G401.6 (cell line): ENCODE measurements around the gene UXS1.
A peak's percentile ranks its signal among the peaks of the same experiment; 100 is the strongest.

Experiments
- FAIRE-seq: peaks from 2 replicates; lab custom pipeline; 2012; peaks lifted over from hg19 to GRCh38; lab: Jason Lieb, UNC

Gene UXS1

GRCh38 chr2:106108351-106108750, 85.8 kb downstream of the UXS1 start:
- no peak for FAIRE-seq

- FAIRE-seq: no peak
Measured at GRCh38 chr2:106107509-106108131, 86.5 kb downstream of the UXS1 start.

GRCh38 chr2:106106622-106107508, 87.2 kb downstream of the UXS1 start:
- no peak for FAIRE-seq

DNA sequence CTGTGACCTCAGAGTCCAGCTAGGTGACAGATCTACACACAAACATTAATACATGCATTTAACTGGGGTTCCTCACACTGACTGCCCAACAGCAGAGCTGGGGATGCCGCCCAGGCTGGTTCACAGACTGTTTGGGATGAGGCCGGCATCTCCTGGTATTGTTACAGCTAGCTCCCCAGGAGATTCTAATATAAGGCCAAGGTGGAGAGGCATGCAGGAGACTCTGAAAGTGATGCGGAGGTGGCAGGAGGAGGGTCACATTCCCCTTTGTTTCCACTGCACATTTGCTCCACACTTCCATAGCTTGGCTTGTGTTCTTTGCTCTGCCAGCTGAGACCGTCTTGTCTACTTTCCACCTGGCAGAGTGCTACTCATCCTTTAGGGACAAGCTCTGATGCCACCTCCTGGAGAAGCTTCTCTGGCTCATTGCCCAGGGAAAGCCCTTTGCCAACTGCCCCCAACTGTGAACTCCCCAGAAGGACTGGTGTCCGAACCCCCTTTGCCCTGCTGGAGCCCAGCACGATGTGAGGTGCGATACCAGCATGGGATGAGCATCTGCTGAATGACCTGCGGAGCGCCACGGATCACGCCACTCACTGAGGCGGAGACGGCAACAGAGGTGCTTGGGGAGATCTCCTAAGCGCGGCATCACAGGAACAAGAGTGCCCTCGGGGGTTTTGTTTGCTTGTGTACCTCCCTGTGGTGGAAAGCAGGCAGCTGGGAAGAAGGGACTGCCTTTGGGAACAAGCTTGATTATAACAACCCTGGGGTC, 88.8 kb downstream of the UXS1 start:
- FAIRE-seq: no peak

DNA sequence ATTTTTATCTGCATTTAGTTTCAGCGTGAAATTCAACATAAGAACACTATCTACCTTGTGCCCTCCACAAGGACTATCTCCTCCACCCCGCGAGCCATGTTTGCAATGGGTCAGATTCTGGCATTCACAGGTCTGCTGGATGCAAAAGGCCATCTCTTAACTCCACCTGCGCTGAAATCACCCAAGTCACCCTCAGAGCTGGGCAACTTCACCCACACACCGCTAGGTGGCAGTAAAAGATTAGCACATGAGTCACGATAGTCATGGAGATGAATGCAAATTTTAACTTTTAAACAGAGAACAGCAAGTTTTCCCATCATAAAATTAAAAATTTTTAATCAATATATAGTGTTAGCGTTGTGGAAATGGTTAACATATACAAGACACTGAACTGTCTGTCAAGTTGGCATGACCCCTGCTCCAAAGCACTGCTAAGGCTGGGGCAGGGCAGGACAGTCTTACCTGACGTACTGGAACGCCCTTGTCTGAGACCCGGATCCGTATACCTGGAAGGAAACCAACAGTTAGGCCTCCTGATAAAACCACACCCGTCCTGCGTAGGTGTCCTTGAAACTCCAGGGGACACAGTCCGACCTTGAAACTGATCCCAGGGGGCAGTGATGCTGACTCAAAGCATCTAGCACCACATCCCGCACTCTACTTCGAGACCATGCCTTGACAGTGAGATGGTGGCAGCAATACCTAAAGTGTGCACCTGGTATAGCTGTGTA, 89.6 kb downstream of the UXS1 start:
- FAIRE-seq: peak; percentile 76

GRCh38 chr2:106099691-106100090, 94.4 kb downstream of the UXS1 start:
- FAIRE-seq: no peak

GRCh38 chr2:106098664-106099063, 95.4 kb downstream of the UXS1 start:
- FAIRE-seq: no peak

GRCh38 chr2:106098081-106098480, 96.0 kb downstream of the UXS1 start:
- FAIRE-seq: no peak

DNA sequence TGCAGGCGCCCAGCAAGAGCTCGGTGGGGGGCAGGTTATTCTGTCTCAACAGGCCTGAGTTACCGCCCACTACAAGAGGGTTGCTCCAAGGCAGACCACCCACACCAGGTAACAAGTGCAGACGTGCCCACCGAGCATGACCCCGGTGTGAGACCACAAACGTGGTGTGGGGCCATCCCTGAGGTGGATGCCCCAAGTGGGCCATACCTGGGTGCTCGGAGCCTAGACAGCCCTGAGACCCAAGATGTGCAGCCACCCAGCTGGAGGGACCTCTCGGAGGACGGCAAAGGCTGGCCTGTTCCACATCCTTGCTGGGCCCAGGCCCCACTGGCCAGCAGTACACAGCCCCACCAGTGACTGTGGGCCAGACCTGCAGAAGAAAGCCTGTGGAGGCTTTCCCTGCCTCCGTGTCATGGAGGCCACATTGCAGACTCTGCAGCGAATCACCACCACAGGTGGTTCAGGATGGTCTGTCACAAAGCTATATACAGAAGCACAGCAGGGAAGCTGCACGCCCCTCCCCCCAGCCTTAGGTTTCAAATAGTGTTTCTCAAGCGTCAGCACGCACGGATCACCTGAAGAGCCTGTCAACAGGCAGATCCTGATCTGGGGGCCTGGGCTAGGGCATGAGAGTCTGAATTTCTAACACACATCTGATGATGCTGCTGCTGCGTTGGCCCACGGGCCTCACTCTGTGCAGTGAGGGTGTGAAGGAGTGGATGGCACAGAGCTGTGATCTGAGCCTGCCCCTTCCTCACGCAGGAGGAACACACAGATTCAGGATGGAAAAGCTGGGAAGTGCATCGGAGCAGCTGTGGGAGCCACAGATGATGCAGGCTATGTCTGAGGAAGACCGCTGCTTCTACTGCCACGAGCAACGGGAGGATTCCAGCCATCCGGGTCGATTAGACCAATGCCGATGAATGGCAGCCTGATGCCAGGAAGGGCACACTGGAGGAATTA, 96.8 kb downstream of the UXS1 start:
- FAIRE-seq: no peak

DNA sequence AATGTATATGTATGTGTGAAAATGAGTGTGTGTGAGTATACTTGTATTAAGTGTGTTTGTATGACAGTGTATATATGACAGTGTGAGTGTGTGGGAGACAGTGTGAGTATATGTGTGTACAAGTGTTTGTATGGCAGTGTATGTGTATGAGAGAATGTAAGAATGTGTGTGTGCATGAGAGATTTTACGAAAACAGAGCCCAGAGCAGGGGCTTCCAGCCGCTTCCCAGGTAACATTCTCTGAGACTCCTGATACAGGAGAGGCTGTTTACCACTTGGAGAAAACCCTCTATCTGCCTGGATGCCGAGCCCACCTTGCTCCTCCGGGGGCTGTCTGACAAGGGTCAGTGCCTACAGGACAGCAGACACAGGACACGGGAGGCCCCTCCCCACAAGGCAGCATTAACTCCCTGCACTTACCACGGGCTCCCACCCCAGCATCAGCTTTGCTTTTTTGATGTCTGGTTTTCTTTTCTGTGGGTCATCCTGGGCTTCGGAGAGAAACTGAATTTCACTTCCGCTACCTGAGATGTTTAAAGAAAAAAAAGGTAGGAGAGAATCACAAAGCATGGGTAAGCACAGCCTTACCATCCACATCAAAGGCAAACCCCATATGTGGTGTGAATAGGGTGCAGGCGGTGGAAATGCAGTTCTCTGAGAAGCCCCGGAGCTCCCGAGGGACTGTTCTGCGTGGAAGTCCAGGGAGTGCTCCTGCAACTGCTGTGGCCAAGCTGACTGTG, 97.6 kb downstream of the UXS1 start:
- FAIRE-seq: no peak

DNA sequence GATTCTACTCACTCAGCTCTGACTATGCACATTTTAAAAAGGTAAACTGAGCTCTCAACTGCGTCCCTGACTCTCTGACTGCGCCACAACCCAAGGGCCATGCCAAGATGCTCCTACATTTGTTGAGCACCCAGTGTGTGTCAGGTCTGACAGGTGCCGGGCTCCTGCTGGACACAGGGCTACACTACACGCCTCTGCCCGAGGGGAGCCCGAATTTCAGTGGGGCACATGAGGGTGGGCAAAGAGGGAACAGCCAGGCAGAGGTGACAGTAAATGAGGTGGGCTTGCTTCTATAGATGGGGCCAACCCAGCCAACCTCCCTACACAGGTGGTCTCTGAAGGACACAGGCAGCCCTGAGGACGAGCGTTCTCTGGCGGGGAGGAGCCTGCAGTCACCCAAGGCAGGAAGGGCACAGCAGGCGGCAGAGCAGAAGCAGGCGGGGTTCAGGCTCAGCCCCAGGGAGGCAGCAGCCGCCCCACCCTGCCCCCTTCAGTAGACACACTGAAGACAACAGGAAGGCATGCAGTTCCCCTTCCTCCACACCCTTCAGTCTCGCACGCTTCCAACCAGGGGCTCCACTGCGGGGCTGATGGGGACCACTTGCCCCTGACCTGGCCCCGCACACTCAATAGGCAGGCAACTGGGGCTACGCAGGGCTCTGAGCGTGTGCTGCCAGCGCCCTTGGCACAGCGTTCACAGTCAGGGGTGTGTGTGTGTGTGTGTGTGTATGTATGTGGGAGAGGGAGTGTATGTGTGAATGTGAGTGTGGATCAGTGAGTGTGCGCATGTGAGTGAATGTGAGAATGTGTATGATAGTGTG, 98.4 kb downstream of the UXS1 start:
- no peak for FAIRE-seq

GRCh38 chr2:106094131-106094841, 99.8 kb downstream of the UXS1 start:
- FAIRE-seq: no peak

- FAIRE-seq: no peak
Measured at GRCh38 chr2:106090916-106091618, 103.0 kb downstream of the UXS1 start.

- no peak for FAIRE-seq
Measured at GRCh38 chr2:106089611-106090010, 104.5 kb downstream of the UXS1 start.

DNA sequence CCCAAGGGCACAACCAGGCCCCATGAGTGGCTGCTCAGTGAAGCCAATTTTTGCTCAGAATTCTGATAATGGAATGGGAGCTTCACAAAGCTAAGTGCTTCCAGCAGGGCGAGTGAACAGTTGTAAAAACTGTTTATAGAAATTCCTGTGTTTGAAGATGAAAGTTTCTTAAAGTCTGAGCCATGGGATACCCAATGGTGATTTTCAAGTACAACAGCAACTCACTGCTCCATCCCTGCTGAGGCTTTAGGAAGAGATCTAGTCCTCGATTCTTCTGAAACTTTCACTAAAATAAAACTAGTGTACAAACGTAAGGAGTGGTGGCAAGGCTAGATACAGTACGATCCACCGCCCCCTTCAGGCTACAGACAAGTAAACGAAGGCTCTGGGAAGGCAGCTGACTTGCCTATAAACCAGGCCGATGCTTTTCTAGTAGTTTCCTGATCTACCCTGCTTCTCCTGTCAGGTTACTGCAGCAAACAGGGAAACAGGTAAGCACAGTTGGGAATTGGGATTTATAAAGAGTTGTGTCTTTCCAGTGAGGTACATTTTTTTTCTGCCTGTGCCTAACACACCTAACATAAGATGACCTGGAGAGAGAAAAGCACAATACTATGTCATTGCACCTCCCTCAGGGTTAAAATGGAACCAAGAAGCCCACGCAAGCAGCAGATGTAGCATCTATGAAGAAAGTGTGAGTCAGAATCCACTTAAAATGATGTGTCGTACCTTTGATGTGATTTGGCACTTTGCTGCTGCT, 108.7 kb downstream of the UXS1 start:
- no peak for FAIRE-seq

GRCh38 chr2:106080959-106081358, 113.1 kb downstream of the UXS1 start:
- no peak for FAIRE-seq

- FAIRE-seq: no peak
Measured at GRCh38 chr2:106078096-106078495, 116.0 kb downstream of the UXS1 start.
